HFFc6 (cell line): ENCODE results near the gene CMIP. TPM values are rescaled to one million over a fixed set of nuclear protein-coding genes. Genes with fewer than 3 reads are reported as not detected.

Source experiments
- DNase-seq: peaks from one replicate; pipeline ENCODE4 v3.0.0-alpha.2; 2018
- H3K27ac Mint-ChIP-seq: 2 replicates; pipeline ENCODE4 v1.8.0; 2020; ENCODE audit warnings: mild to moderate bottlenecking, mixed read lengths
- H3K27me3 Mint-ChIP-seq: 2 replicates; pipeline ENCODE4 v1.8.0; 2021; ENCODE audit warnings: mild to moderate bottlenecking, moderate library complexity, mixed read lengths; ENCODE audit not compliant: insufficient read depth
- H3K36me3 Mint-ChIP-seq: 2 replicates; pipeline ENCODE4 v1.8.0; 2021; ENCODE audit warnings: low read depth, mixed read lengths
- H3K4me1 Mint-ChIP-seq: 2 replicates; pipeline ENCODE4 v1.8.0; 2020; ENCODE audit warnings: low read depth, mixed read lengths
- H3K4me3 Mint-ChIP-seq: 2 replicates; pipeline ENCODE4 v1.8.0; 2020; ENCODE audit warnings: mild to moderate bottlenecking, moderate library complexity, mixed read lengths
- H3K9me3 Mint-ChIP-seq: 2 replicates; pipeline ENCODE4 v1.8.0; 2020; ENCODE audit warnings: mild to moderate bottlenecking, mixed read lengths
- CTCF ChIP-seq: fragments of 200-600 bp; sonication (generic); IDR thresholded peaks from 2 replicates; pipeline ENCODE4 v1.5.0; 2021; ENCODE audit warnings: antibody characterized with exemption, mild to moderate bottlenecking
- total RNA-seq, 6 experiments: library from RNA; stranded (reverse); fragmentation: NEBNext Ultra II Directional; extraction: Animal tissue kit (Norgen Biotek cat#: 25700); gene quantifications; 2 replicates in 1 of 6; 3 replicates in 5 of 6; pipeline ENCODE4 v1.2.3, GENCODE V29; 2021

The CMIP gene
- total RNA-seq, 6 experiments from 2014 or later: 35.9 to 48.0 (median 43.5) TPM

- H3K27me3 Mint-ChIP-seq: peaks cover 17% of the 10 kb centered on the region
- no peaks in the 10 kb centered on the region for H3K36me3 Mint-ChIP-seq
- H3K27ac Mint-ChIP-seq: no peak overlapping the region
- DNase-seq: no peak
- TF ChIP-seq CTCF: no peak
- no peaks in the 10 kb centered on the region for H3K9me3 Mint-ChIP-seq
- no peak overlapping the region for H3K4me3 Mint-ChIP-seq
- H3K4me1 Mint-ChIP-seq: peaks cover 24% of the 10 kb centered on the region
These were observed 2.2 kb upstream of the CMIP start for GRCh38 chr16:81442220-81442915.

- H3K4me1 Mint-ChIP-seq: peaks cover 20% of the 10 kb centered on the region
- H3K36me3 Mint-ChIP-seq: no peaks in the 10 kb centered on the region
These were observed 1.5 kb upstream of the CMIP start for GRCh38 chr16:81442916-81443687.

GRCh38 chr16:81443688-81444447, 740 bp upstream of the CMIP start:
- no peak for DNase-seq
- H3K36me3 Mint-ChIP-seq: no peaks in the 10 kb centered on the region
- no peaks in the 10 kb centered on the region for H3K9me3 Mint-ChIP-seq
- peak overlapping the region; percentile 76 for H3K27ac Mint-ChIP-seq
- peak overlapping the region; percentile 79 for H3K4me3 Mint-ChIP-seq
- no peak for TF ChIP-seq CTCF
- peaks cover 18% of the 10 kb centered on the region for H3K4me1 Mint-ChIP-seq
- peaks cover 17% of the 10 kb centered on the region for H3K27me3 Mint-ChIP-seq

More at GRCh38 chr16:81442916-81443687, 1.5 kb upstream of the CMIP start:
- Mint-ChIP-seq H3K4me3 (peak overlapping the region; percentile 79), H3K27me3 (peaks cover 17% of the 10 kb centered on the region), H3K27ac (peak overlapping the region; percentile 76), H3K9me3 (no peaks in the 10 kb centered on the region)
- TF ChIP-seq CTCF: no peak
- no peak for DNase-seq

GRCh38 chr16:81445143-81445961, 744 bp downstream of the CMIP start:
- TF ChIP-seq CTCF: peak; percentile 66
- H3K27ac Mint-ChIP-seq: peak overlapping the region; percentile 77
- peak; percentile 20 for DNase-seq
- peak overlapping the region; percentile 89 for H3K4me3 Mint-ChIP-seq
- H3K4me1 Mint-ChIP-seq: peaks cover 33% of the 10 kb centered on the region
- no peaks in the 10 kb centered on the region for H3K36me3 Mint-ChIP-seq
- no peaks in the 10 kb centered on the region for H3K9me3 Mint-ChIP-seq
- peaks cover 17% of the 10 kb centered on the region for H3K27me3 Mint-ChIP-seq
